Endothelial cell of umbilical vein (primary cell): ENCODE results near the gene PPFIA1. TPM values are rescaled to one million over a fixed set of nuclear protein-coding genes. Genes with fewer than 3 reads are reported as not detected.

Source experiments
- BruUV-seq: library from RNA; stranded (reverse); fragments of 400-500 nt; replicated peaks from 2 replicates; lab custom pipeline; 2021; lab: Mats Ljungman, UMichigan
- CTCF ChIA-PET: fragments of 300-600, 350-600 bp; sonication (Branson Sonifier 250); formaldehyde crosslinking; loops from one replicate; lab custom pipeline; 2021; ENCODE audit warnings: antibody characterized with exemption, inconsistent platforms; lab: Charles Lee
- POLR2A ChIA-PET: fragments of 300-600, 350-600 bp; sonication (Branson Sonifier 250); formaldehyde crosslinking; loops from one replicate; lab custom pipeline; 2021; ENCODE audit warnings: antibody characterized with exemption, inconsistent platforms; lab: Charles Lee
- DNase-seq: peaks from one replicate; pipeline ENCODE4 v3.0.0-alpha.2; 2011; ENCODE audit warnings: low read depth, low spot score
- FAIRE-seq: peaks from 2 replicates; lab custom pipeline; 2011; peaks lifted over from hg19 to GRCh38; lab: Jason Lieb, UNC
- H2AFZ ChIP-seq: 2 replicates; pipeline ENCODE4 v1.6.0; 2012; ENCODE audit warnings: low read depth, low read length, control low read depth, inconsistent platforms
- H3K27ac ChIP-seq: 2 replicates; pipeline ENCODE4 v1.5.1; 2011; ENCODE audit warnings: low read depth, mild to moderate bottlenecking, control low read depth, low read length, moderate library complexity; ENCODE audit not compliant: insufficient read depth
- H3K27me3 ChIP-seq, 2 experiments: 2 replicates each; pipeline versions ENCODE4 v1.6.0 to v1.6.1; 2011; ENCODE audit warnings: low read length in 2 of 2, mixed read lengths in 1 of 2; ENCODE audit not compliant: control insufficient read depth in 2 of 2, insufficient read depth in 2 of 2
- H3K36me3 ChIP-seq, 2 experiments: 2 replicates in 1 of 2; 3 replicates in 1 of 2; pipeline ENCODE4 v1.5.1; 2011; ENCODE audit warnings: low read length in 2 of 2, mild to moderate bottlenecking in 1 of 2, moderate library complexity in 1 of 2; ENCODE audit not compliant: control insufficient read depth in 2 of 2, insufficient read depth in 2 of 2; ENCODE audit errors: extremely low read depth in 1 of 2
- H3K4me1 ChIP-seq: 3 replicates; pipeline ENCODE4 v1.5.1; 2011; ENCODE audit warnings: mild to moderate bottlenecking, low read length; ENCODE audit not compliant: control insufficient read depth, insufficient read depth; ENCODE audit errors: extremely low read depth
- H3K4me2 ChIP-seq: 2 replicates; pipeline ENCODE4 v1.6.1; 2011; ENCODE audit warnings: low read length, control low read depth, mixed read lengths; ENCODE audit not compliant: insufficient read depth
- H3K4me3 ChIP-seq, 3 experiments: fragments of 200-600 bp in 1 of 3; sonication (generic), shearing (Covaris generic) in 1 of 3; replicated peaks in 1 of 3; 2 replicates each; pipeline ENCODE4 v1.5.1; 2011 to 2016; ENCODE audit warnings: control low read depth in 3 of 3, low read length in 3 of 3, mild to moderate bottlenecking in 2 of 3, inconsistent platforms in 1 of 3, low read depth in 1 of 3, moderate library complexity in 1 of 3; ENCODE audit not compliant: insufficient read depth in 1 of 3
- H3K79me2 ChIP-seq: 2 replicates; pipeline ENCODE4 v1.6.0; 2012; ENCODE audit warnings: low read length, inconsistent platforms; ENCODE audit not compliant: control insufficient read depth, insufficient read depth
- H3K9ac ChIP-seq: replicated peaks from 2 replicates; pipeline ENCODE3; 2011; ENCODE audit warnings: low read length, control low read depth; ENCODE audit not compliant: insufficient read depth; ENCODE audit errors: extremely low read depth
- H3K9me1 ChIP-seq: replicated peaks from 3 replicates; pipeline ENCODE4 v1.6.0; 2011; ENCODE audit warnings: mild to moderate bottlenecking, low read length; ENCODE audit not compliant: control insufficient read depth, insufficient read depth; ENCODE audit errors: extremely low read depth
- H3K9me3 ChIP-seq: replicated peaks from 2 replicates; pipeline ENCODE4 v1.5.1; 2012; ENCODE audit warnings: low read length, inconsistent platforms; ENCODE audit not compliant: control insufficient read depth, insufficient read depth
- H4K20me1 ChIP-seq: replicated peaks from 2 replicates; pipeline ENCODE3; 2011; ENCODE audit warnings: mild to moderate bottlenecking, low read length; ENCODE audit not compliant: control insufficient read depth, insufficient read depth; ENCODE audit errors: extremely low read depth
- CTCF ChIP-seq, 2 donors: IDR thresholded peaks; 1 replicate in 1 of 2; 2 replicates in 1 of 2; pipeline ENCODE4 v1.5.1; 2011; ENCODE audit warnings: low read length in 2 of 2, mild to moderate bottlenecking in 2 of 2, moderate library complexity in 2 of 2, control low read depth in 1 of 2, inconsistent platforms in 1 of 2, low read depth in 1 of 2; ENCODE audit not compliant: insufficient read depth in 1 of 2; ENCODE audit errors: extremely low read depth in 1 of 2
- EZH2 ChIP-seq: IDR thresholded peaks from 2 replicates; pipeline ENCODE4 v1.6.1; 2012; ENCODE audit warnings: borderline replicate concordance, low read depth, mild to moderate bottlenecking, moderate library complexity, low read length, inconsistent platforms; ENCODE audit not compliant: severe bottlenecking
- GATA2 ChIP-seq: IDR thresholded peaks from 2 replicates; pipeline ENCODE4 v1.7.0; 2011; ENCODE audit warnings: low read depth, mild to moderate bottlenecking, moderate library complexity, mixed read lengths, low read length; ENCODE audit not compliant: insufficient read length, insufficient read depth
- MAX ChIP-seq: IDR thresholded peaks from 2 replicates; pipeline ENCODE4 v1.6.1; 2011; ENCODE audit not compliant: insufficient read depth, insufficient read length
- POLR2AphosphoS5 ChIP-seq: IDR thresholded peaks from 2 replicates; pipeline ENCODE4 v1.6.1; 2012; ENCODE audit warnings: low read depth, mild to moderate bottlenecking, control low read depth, low read length, moderate library complexity; ENCODE audit not compliant: insufficient read depth
- dilution Hi-C: fragments of 300-500 bp; cut with MboI; formaldehyde crosslinking; loops from one replicate; pipeline ENCODE4 v1.15.0; 2019; ENCODE audit warnings: low sequenced_read_pairs; ENCODE audit not compliant: extremely low pct_ligation_motif_present
- intact Hi-C: fragments of 100-400 bp; cut with micrococcal nuclease; formaldehyde crosslinking; loops from one replicate; pipeline ENCODE4 v1.10.0; 2022
- polyA plus RNA-seq, 4 experiments: library from polyadenylated mRNA; depleted of rRNA in 3 of 4; stranded (reverse) in 3 of 4; unstranded in 1 of 4; fragments of >200 nt; gene quantifications; 2 replicates each; pipeline versions ENCODE4 v1.2.1 to v1.2.3, GENCODE V29; 2011 to 2012; ENCODE audit warnings: missing spikeins in 1 of 4
- total RNA-seq: library from RNA; stranded (reverse); gene quantifications from 2 replicates; pipeline ENCODE4 v1.2.3, GENCODE V29; 2021

Gene PPFIA1
- total and polyA plus RNA-seq, 2 donors (not counting 3 experiments of a cell fraction or from before 2014, with no cell fraction given), result 44.3 to 60.9 TPM

- Histone ChIP-seq H3K4me2 (no peak overlapping the region), H3K79me2 (no peaks in the 10 kb centered on the region), H2AFZ (no peak overlapping the region), H3K4me1 (peaks cover 7% of the 10 kb centered on the region), H3K4me3 (no peak overlapping the region), H3K9me1 (no peaks in the 10 kb centered on the region), H3K9me3 (no peaks in the 10 kb centered on the region), H4K20me1 (no peaks in the 10 kb centered on the region), H3K9ac (no peak overlapping the region), H3K27ac (no peak overlapping the region), H3K27me3 (no peaks in the 10 kb centered on the region), H3K36me3 (no peaks in the 10 kb centered on the region)
- TF ChIP-seq CTCF (IDR thresholded peaks at IDR 0.05; ENCODE audit: extremely low read depth in 1 of 2, insufficient read depth in 1 of 2, low read depth in 1 of 2, low read length in 2 of 2) (no peak), POLR2AphosphoS5 (no peak), GATA2 (no peak), MAX (no peak), EZH2 (no peak)
- CTCF ChIA-PET, result interaction anchor here (1.0 to 1.4 kb wide), 5 partner anchors 9 to 311 kb away, joined by 3 read pairs; no protein-coding TSS in a partner anchor
- dilution Hi-C loops, result no loop called here
- POLR2A ChIA-PET, result interaction anchor here (0.6 kb wide), 1 partner anchor 9 kb away, joined by 7 read pairs; no protein-coding TSS in a partner anchor
- intact Hi-C loops, result no loop called here
- no peak for DNase-seq
- FAIRE-seq, result no peak
- no TSS peak for BruUV-seq
Observed at GRCh38 chr11:70230151-70230839, 40.2 kb upstream of the PPFIA1 start.
